C4-2B (cell line): Measurements from ENCODE around the gene CIDEA.

ENCODE experiments used
- CTCF ChIP-seq: fragments of 450-650 bp; conservative IDR thresholded peaks from 2 replicates; pipeline ENCODE4 v1.5.1; 2017; ENCODE audit warnings: mild to moderate bottlenecking
- ZFX ChIP-seq: fragments of 450-650 bp; IDR thresholded peaks from 2 replicates; pipeline ENCODE4 v1.6.1; 2017

GRCh38 chr18:12238826-12239225, 15.3 kb upstream of the CIDEA start:
- TF ChIP-seq CTCF, result no peak
- no peak for TF ChIP-seq ZFX
